Keratinocyte (primary cell): Measurements from ENCODE around the gene DDIT4. TPM values are rescaled to one million over a fixed set of nuclear protein-coding genes. Genes with fewer than 3 reads are reported as not detected.

Experiments
- DNase-seq: peaks from one replicate; pipeline ENCODE4 v3.0.0-alpha.2; 2011; ENCODE audit warnings: low read depth, missing footprints, low spot score
- FAIRE-seq: peaks from 2 replicates; lab custom pipeline; 2011; peaks lifted over from hg19 to GRCh38; lab: Jason Lieb, UNC
- H2AFZ ChIP-seq: 2 replicates; pipeline ENCODE4 v1.6.0; 2012; ENCODE audit warnings: low read length, control low read depth, inconsistent platforms; ENCODE audit not compliant: control insufficient read depth
- H3K27ac ChIP-seq: 2 replicates; pipeline ENCODE4 v1.5.1; 2011; ENCODE audit warnings: low read length; ENCODE audit not compliant: control insufficient read depth, insufficient read depth
- H3K27me3 ChIP-seq: 3 replicates; pipeline ENCODE4 v1.6.0; 2011; ENCODE audit warnings: low read length; ENCODE audit not compliant: control insufficient read depth, insufficient read depth; ENCODE audit errors: extremely low read depth
- H3K36me3 ChIP-seq, 2 experiments: 2 replicates in 1 of 2; 3 replicates in 1 of 2; pipeline ENCODE4 v1.5.1; 2011; ENCODE audit warnings: low read length in 2 of 2, mild to moderate bottlenecking in 1 of 2; ENCODE audit not compliant: control insufficient read depth in 2 of 2, insufficient read depth in 2 of 2; ENCODE audit errors: extremely low read depth in 1 of 2
- H3K4me1 ChIP-seq: 3 replicates; pipeline ENCODE4 v1.5.1; 2011; ENCODE audit warnings: low read length; ENCODE audit not compliant: control insufficient read depth, insufficient read depth; ENCODE audit errors: extremely low read depth
- H3K4me2 ChIP-seq: 3 replicates; pipeline ENCODE4 v1.6.0; 2011; ENCODE audit warnings: low read depth, low read length; ENCODE audit not compliant: control insufficient read depth, insufficient read depth; ENCODE audit errors: extremely low read depth
- H3K4me3 ChIP-seq, 3 experiments: fragments of 200-600 bp in 1 of 3; sonication (generic) in 1 of 3; 2 replicates in 2 of 3; 3 replicates in 1 of 3; pipeline ENCODE4 v1.5.1; 2011 to 2016; ENCODE audit warnings: low read length in 3 of 3, mild to moderate bottlenecking in 3 of 3, control low read depth in 2 of 3, inconsistent platforms in 1 of 3, low read depth in 1 of 3, mixed read lengths in 1 of 3, mixed run types in 1 of 3, moderate library complexity in 1 of 3; ENCODE audit not compliant: control insufficient read depth in 2 of 3, insufficient read depth in 2 of 3; ENCODE audit errors: extremely low read depth in 1 of 3
- H3K79me2 ChIP-seq: 2 replicates; pipeline ENCODE4 v1.6.0; 2012; ENCODE audit warnings: low read length; ENCODE audit not compliant: control insufficient read depth, insufficient read depth
- H3K9ac ChIP-seq: 3 replicates; pipeline ENCODE4 v1.6.0; 2011; ENCODE audit warnings: low read length; ENCODE audit not compliant: control insufficient read depth, insufficient read depth; ENCODE audit errors: extremely low read depth
- H3K9me1 ChIP-seq: 3 replicates; pipeline ENCODE4 v1.6.0; 2011; ENCODE audit warnings: low read length; ENCODE audit not compliant: control insufficient read depth, insufficient read depth; ENCODE audit errors: extremely low read depth
- H3K9me3 ChIP-seq: 2 replicates; pipeline ENCODE4 v1.5.1; 2012; ENCODE audit warnings: low read depth, low read length; ENCODE audit not compliant: control insufficient read depth
- H4K20me1 ChIP-seq: 3 replicates; pipeline ENCODE4 v1.6.0; 2011; ENCODE audit warnings: low read length; ENCODE audit not compliant: control insufficient read depth, insufficient read depth; ENCODE audit errors: extremely low read depth
- CTCF ChIP-seq, 3 experiments: IDR thresholded peaks in 1 of 3; conservative IDR thresholded peaks in 1 of 3; optimal IDR thresholded peaks in 1 of 3; 2 replicates in 2 of 3; 3 replicates in 1 of 3; pipeline versions ENCODE3 to v1.5.1; 2011; ENCODE audit warnings: low read length in 3 of 3, mild to moderate bottlenecking in 3 of 3, moderate library complexity in 2 of 3, control low read depth in 1 of 3, inconsistent platforms in 1 of 3; ENCODE audit not compliant: insufficient read depth in 2 of 3; ENCODE audit errors: extremely low read depth in 1 of 3
- EZH2 ChIP-seq: IDR thresholded peaks from one replicate; pipeline ENCODE4 v1.6.1; 2012; ENCODE audit warnings: inconsistent platforms, mild to moderate bottlenecking, low read length, moderate library complexity
- dilution Hi-C: fragments of 300-500 bp; cut with MboI; formaldehyde crosslinking; loops from one replicate; pipeline ENCODE4 v1.7.0; 2020; ENCODE audit warnings: low sequenced_read_pairs; ENCODE audit not compliant: extremely low pct_ligation_motif_present
- polyA plus RNA-seq, 5 experiments: library from polyadenylated mRNA; depleted of rRNA in 3 of 5; stranded (reverse) in 3 of 5; stranded (forward) in 1 of 5; unstranded in 1 of 5; fragments of >200 nt; gene quantifications; 1 replicate in 1 of 5; 2 replicates in 3 of 5; 3 replicates in 1 of 5; pipeline versions ENCODE4 v1.2.1 to v1.2.3, GENCODE V29; 2011 to 2012; ENCODE audit warnings: missing spikeins in 2 of 5, low read depth in 1 of 5, low replicate concordance in 1 of 5

The DDIT4 gene
- polyA plus RNA-seq, 1 donor (not counting 4 experiments of a cell fraction or from before 2014, with no cell fraction given): 248 TPM

DNA sequence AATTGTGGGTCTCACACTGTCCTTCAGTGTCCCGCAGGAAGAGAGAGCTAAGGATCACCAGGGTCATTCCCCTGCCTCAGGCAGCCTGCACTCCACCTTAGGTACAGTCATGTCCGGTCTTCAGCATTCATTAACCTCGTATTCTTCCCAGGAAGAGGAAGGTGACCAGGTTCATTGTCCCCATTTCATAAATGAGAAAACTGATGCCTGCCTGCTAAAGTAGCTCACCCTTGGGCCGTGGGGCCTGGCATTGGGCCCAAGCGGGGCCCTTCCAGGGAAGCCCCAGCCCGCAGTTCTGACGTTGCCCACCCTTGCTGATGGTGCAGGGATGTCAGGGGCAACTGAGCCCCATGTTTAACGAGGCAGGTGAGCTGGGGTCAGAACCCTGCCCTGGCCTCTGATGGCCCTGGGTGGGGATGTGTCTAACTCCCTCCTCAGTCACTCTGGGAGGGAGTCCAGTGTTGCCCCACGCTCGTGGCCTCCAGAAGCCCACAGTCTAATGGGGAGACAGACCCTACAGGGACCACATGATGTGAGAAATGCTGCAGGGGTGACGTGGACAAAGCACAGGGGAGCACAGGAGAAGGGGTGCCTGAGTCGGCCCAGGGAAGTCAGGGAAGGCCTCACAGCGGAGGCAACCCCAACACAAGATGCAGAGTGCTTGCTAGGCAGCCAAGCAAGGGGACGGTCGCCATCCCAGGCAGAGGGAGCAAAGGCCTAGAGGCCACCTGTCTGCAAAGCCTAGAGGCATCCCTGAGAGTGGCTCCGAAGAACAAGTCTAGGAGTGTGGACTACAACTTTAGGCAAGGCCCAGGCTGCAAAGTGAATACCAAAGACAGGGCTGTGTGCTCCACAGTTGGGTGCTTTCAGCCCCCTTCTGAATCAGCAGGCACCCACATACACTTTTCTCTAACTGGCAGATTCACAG is 25.1 kb downstream of the DDIT4 start:
- H3K9me1 ChIP-seq: no peaks in the 10 kb centered on the region
- peak overlapping the region; percentile 80 for H3K4me2 ChIP-seq
- no peak overlapping the region for H3K4me3 ChIP-seq

DNA sequence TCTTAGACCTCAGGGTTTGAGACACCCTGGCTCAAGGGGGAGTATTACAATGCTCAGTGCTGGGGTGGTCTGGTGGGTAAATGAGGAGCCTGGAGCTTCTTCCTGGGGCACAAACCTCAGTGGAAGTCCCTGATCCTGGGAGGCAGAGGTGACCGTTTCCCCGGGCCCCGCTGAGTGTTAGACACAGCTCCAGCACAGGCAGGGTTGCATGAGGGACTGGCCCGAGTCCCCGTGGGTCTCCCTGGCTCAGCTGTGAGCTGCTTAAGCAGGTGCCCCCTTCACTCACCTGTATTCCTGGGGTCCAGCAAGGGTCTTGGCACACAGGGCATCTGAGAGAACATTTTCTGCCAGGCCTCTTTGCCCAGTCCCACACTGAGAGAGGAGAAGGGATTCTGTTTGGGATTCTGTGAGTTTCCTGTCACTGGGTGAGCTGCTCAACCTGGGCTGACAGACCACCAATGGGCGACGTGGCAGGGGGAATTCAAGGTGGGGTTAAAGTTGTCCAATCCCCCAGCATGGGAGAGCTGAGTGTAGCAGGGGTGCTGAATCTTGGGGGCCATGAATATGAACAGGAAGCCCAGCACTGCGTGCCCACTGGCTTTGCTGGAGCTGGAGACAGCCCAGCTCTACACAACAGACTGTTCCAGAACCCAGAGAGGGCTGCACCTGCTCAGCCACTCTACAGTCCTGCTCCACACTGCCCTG is 29.9 kb downstream of the DDIT4 start:
- Histone ChIP-seq H3K27me3 (no peaks in the 10 kb centered on the region), H3K36me3 (no peaks in the 10 kb centered on the region), H3K79me2 (no peaks in the 10 kb centered on the region), H3K4me2 (no peak overlapping the region), H4K20me1 (no peaks in the 10 kb centered on the region), H3K9me1 (no peaks in the 10 kb centered on the region), H3K9ac (no peak overlapping the region), H2AFZ (no peak overlapping the region), H3K27ac (no peak overlapping the region), H3K4me3 (no peak overlapping the region), H3K4me1 (peaks cover 14% of the 10 kb centered on the region), H3K9me3 (no peaks in the 10 kb centered on the region)
- no peak for DNase-seq
- dilution Hi-C loops: no loop called here
- FAIRE-seq: no peak
- no peak for TF ChIP-seq EZH2
- TF ChIP-seq CTCF (optimal IDR thresholded peaks at IDR 0.05 in 1 of 3, IDR thresholded peaks at IDR 0.05 in 1 of 3, conservative IDR thresholded peaks at IDR 0.05 in 1 of 3; ENCODE audit: extremely low read depth in 1 of 3, insufficient read depth in 2 of 3, low read length in 3 of 3): no peak

More for the DNA sequence above, 25.1 kb downstream of the DDIT4 start:
- H4K20me1 ChIP-seq: no peaks in the 10 kb centered on the region
- no peak overlapping the region for H2AFZ ChIP-seq
- no peaks in the 10 kb centered on the region for H3K36me3 ChIP-seq
- H3K79me2 ChIP-seq: no peaks in the 10 kb centered on the region
- H3K9ac ChIP-seq: no peak overlapping the region
- dilution Hi-C loops: no loop called here
- no peaks in the 10 kb centered on the region for H3K27me3 ChIP-seq
- peak overlapping the region; percentile 88 for H3K27ac ChIP-seq
- no peaks in the 10 kb centered on the region for H3K9me3 ChIP-seq
- FAIRE-seq (no peak), DNase-seq (no peak)
- TF ChIP-seq EZH2 (no peak), CTCF (optimal IDR thresholded peaks at IDR 0.05 in 1 of 3, IDR thresholded peaks at IDR 0.05 in 1 of 3, conservative IDR thresholded peaks at IDR 0.05 in 1 of 3; ENCODE audit: extremely low read depth in 1 of 3, insufficient read depth in 2 of 3, low read length in 3 of 3) (no peak)
- H3K4me1 ChIP-seq: peaks cover 20% of the 10 kb centered on the region
